GM23338 (cell line): ENCODE results near the gene NMD3. TPM values are rescaled to one million over a fixed set of nuclear protein-coding genes. Genes with fewer than 3 reads are reported as not detected.

Source experiments
- ATAC-seq: fragments of 200-7000 bp; cut with Tn5 transposase; 3 replicates; pipeline ENCODE4 v1.9.1; 2020
- DNase-seq: peaks from one replicate; pipeline ENCODE4 v3.0.0-alpha.2; 2015; ENCODE audit warnings: low spot score
- H2AFZ ChIP-seq: fragments of 200-600 bp; sonication (generic); 2 replicates; pipeline ENCODE4 v1.8.0; 2016; ENCODE audit warnings: antibody characterized with exemption, mild to moderate bottlenecking, moderate library complexity
- H3F3A ChIP-seq: fragments of 200-600 bp; sonication (generic); replicated peaks from 2 replicates; pipeline ENCODE4 v1.8.0; 2017; ENCODE audit warnings: antibody characterized with exemption, mixed run types, low read depth
- H3K27ac ChIP-seq: fragments of 200-600 bp; sonication (generic); 2 replicates; pipeline ENCODE4 v1.6.1; 2016; ENCODE audit warnings: low read depth
- H3K27me3 ChIP-seq: fragments of 200-600 bp; sonication (generic); 2 replicates; pipeline ENCODE4 v1.8.0; 2016; ENCODE audit warnings: mild to moderate bottlenecking, mixed run types, moderate library complexity; ENCODE audit not compliant: insufficient read depth
- H3K36me3 ChIP-seq: fragments of 200-600 bp; sonication (generic); 2 replicates; pipeline ENCODE4 v1.8.0; 2016; ENCODE audit warnings: mild to moderate bottlenecking; ENCODE audit not compliant: insufficient read depth
- H3K4me1 ChIP-seq: fragments of 200-600 bp; sonication (generic); 2 replicates; pipeline ENCODE4 v1.8.0; 2016; ENCODE audit warnings: mild to moderate bottlenecking, moderate library complexity; ENCODE audit not compliant: insufficient read depth
- H3K4me2 ChIP-seq: fragments of 200-600 bp; sonication (generic); 2 replicates; pipeline ENCODE4 v1.7.1; 2017; ENCODE audit warnings: mixed run types
- H3K4me3 ChIP-seq: fragments of 200-600 bp; sonication (generic); 2 replicates; pipeline ENCODE4 v1.6.1; 2016; ENCODE audit warnings: mixed run types
- H3K79me2 ChIP-seq: fragments of 200-600 bp; sonication (generic); replicated peaks from 2 replicates; pipeline ENCODE4 v1.8.0; 2017; ENCODE audit warnings: mild to moderate bottlenecking; ENCODE audit not compliant: insufficient read depth
- H3K9me2 ChIP-seq: fragments of 200-600 bp; sonication (generic); 2 replicates; pipeline ENCODE4 v1.8.0; 2017; ENCODE audit not compliant: insufficient read depth
- H4K20me1 ChIP-seq: fragments of 200-600 bp; sonication (generic); replicated peaks from 2 replicates; pipeline ENCODE4 v1.8.0; 2017; ENCODE audit warnings: mild to moderate bottlenecking; ENCODE audit not compliant: insufficient read depth
- H3K27ac Mint-ChIP-seq: 2 replicates; pipeline ENCODE4 v1.8.0; 2020; ENCODE audit warnings: inconsistent platforms, mild to moderate bottlenecking, moderate library complexity, mixed read lengths
- H3K27me3 Mint-ChIP-seq: 3 replicates; pipeline ENCODE4 v1.8.0; 2022; ENCODE audit warnings: low read depth, mild to moderate bottlenecking, moderate library complexity, mixed read lengths, inconsistent platforms; ENCODE audit not compliant: insufficient read depth, poor library complexity
- H3K36me3 Mint-ChIP-seq: 3 replicates; pipeline ENCODE4 v1.8.0; 2021; ENCODE audit warnings: low read depth, mild to moderate bottlenecking, inconsistent platforms, moderate library complexity, mixed read lengths
- H3K4me1 Mint-ChIP-seq: 3 replicates; pipeline ENCODE4 v1.8.0; 2020; ENCODE audit warnings: mild to moderate bottlenecking, inconsistent platforms, mixed read lengths
- H3K4me3 Mint-ChIP-seq: 3 replicates; pipeline ENCODE4 v1.8.0; 2021; ENCODE audit warnings: moderate library complexity, mild to moderate bottlenecking, inconsistent platforms, mixed read lengths
- H3K9me3 Mint-ChIP-seq: 3 replicates; pipeline ENCODE4 v1.8.0; 2020; ENCODE audit warnings: moderate library complexity, mild to moderate bottlenecking, inconsistent platforms, mixed read lengths
- CREB1 ChIP-seq: fragments of 250-450 bp; sonication (Bioruptor Pico); IDR thresholded peaks from 2 replicates; pipeline ENCODE4 v1.5.0; 2020; ENCODE audit warnings: low read depth, mild to moderate bottlenecking, moderate library complexity
- CTCF ChIP-seq, 2 experiments: fragments of 200-600 bp in 1 of 2; sonication (generic) in 1 of 2; conservative IDR thresholded peaks; 2 replicates each; pipeline versions ENCODE4 v1.5.1 to v1.6.1; 2016 to 2017; ENCODE audit warnings: antibody characterized with exemption in 2 of 2, low read depth in 2 of 2, mild to moderate bottlenecking in 2 of 2, moderate library complexity in 1 of 2
- ETS1 ChIP-seq: IDR thresholded peaks from 2 replicates; pipeline ENCODE4 v1.6.1; 2016; ENCODE audit warnings: antibody characterized with exemption
- EZH2 ChIP-seq: fragments of 200-600 bp; sonication (generic); IDR thresholded peaks from one replicate; pipeline ENCODE4 v1.8.0; 2017; ENCODE audit warnings: antibody characterized with exemption, mild to moderate bottlenecking, low read depth; ENCODE audit not compliant: unreplicated experiment
- EZH2phosphoT487 ChIP-seq: fragments of 200-600 bp; sonication (generic); IDR thresholded peaks from one replicate; pipeline ENCODE4 v1.8.1; 2018; ENCODE audit warnings: antibody characterized with exemption; ENCODE audit not compliant: unreplicated experiment
- JUNB ChIP-seq: IDR thresholded peaks from one replicate; pipeline ENCODE4 v1.6.1; 2016; ENCODE audit warnings: antibody characterized with exemption; ENCODE audit not compliant: unreplicated experiment
- NANOG ChIP-seq: IDR thresholded peaks from 2 replicates; pipeline ENCODE4 v1.6.1; 2016; ENCODE audit warnings: antibody characterized with exemption, borderline replicate concordance
- POLR2AphosphoS5 ChIP-seq: IDR thresholded peaks from 2 replicates; pipeline ENCODE4 v1.6.1; 2016; ENCODE audit warnings: antibody characterized with exemption, low read depth
- REST ChIP-seq: IDR thresholded peaks from one replicate; pipeline ENCODE4 v1.6.1; 2018; ENCODE audit warnings: antibody characterized with exemption; ENCODE audit not compliant: unreplicated experiment
- STAT1 ChIP-seq: IDR thresholded peaks from one replicate; pipeline ENCODE4 v1.6.1; 2016; ENCODE audit warnings: antibody characterized with exemption; ENCODE audit not compliant: unreplicated experiment
- ZNF114 ChIP-seq: fragments of 250-450 bp; sonication (Bioruptor Pico); IDR thresholded peaks from 2 replicates; pipeline ENCODE4 v1.5.0; 2020; ENCODE audit warnings: mild to moderate bottlenecking, moderate library complexity
- ZNF331 ChIP-seq: fragments of 250-450 bp; sonication (Bioruptor Pico); IDR thresholded peaks from 2 replicates; pipeline ENCODE4 v1.5.0; 2020; ENCODE audit warnings: low read depth, mild to moderate bottlenecking, moderate library complexity
- ZNF462 ChIP-seq: fragments of 250-450 bp; sonication (Bioruptor Pico); IDR thresholded peaks from 2 replicates; pipeline ENCODE4 v1.5.0; 2020; ENCODE audit warnings: mild to moderate bottlenecking, moderate library complexity
- polyA plus RNA-seq: library from polyadenylated mRNA; unstranded; fragments of >200 nt; fragmentation: Nextera tagmentation; extraction: Ambion mirVana; gene quantifications from 2 replicates; pipeline ENCODE4 v1.2.1, GENCODE V29; 2016
- total RNA-seq: library from RNA; depleted of rRNA; stranded (reverse); fragments of >200 nt; shearing (Covaris generic); gene quantifications from 2 replicates; pipeline ENCODE4 v1.2.3, GENCODE V29; 2014

The NMD3 gene
- total and polyA plus RNA-seq, 2 experiments from 2014 or later = 27.3 to 67.4 TPM

GRCh38 chr3:161275919-161276318 is 54.8 kb downstream of the NMD3 start:
- Histone ChIP-seq H3K4me3 (no peak overlapping the region), H3K4me2 (no peak overlapping the region), H3F3A (no peaks in the 10 kb centered on the region), H3K27ac (no peak overlapping the region), H2AFZ (no peak overlapping the region), H3K79me2 (no peaks in the 10 kb centered on the region), H3K36me3 (peaks cover 10% of the 10 kb centered on the region), H3K27me3 (no peaks in the 10 kb centered on the region), H4K20me1 (no peaks in the 10 kb centered on the region), H3K9me2 (0 out of 2 replicates have a peak, but pooled peaks cover 5% of the 10 kb centered on the region), H3K4me1 (peaks cover 3% of the 10 kb centered on the region; the same call in 1 of the 2 replicates)
- DNase-seq = no peak
- Mint-ChIP-seq H3K9me3 (peaks cover 53% of the 10 kb centered on the region), H3K4me3 (no peak overlapping the region), H3K4me1 (peaks cover 12% of the 10 kb centered on the region), H3K36me3 (peaks cover 63% of the 10 kb centered on the region), H3K27ac (no peak overlapping the region), H3K27me3 (peaks cover 6% of the 10 kb centered on the region)
- no peak for TF ChIP-seq REST
- TF ChIP-seq CTCF (conservative IDR thresholded peaks at IDR 0.05; ENCODE audit: low read depth in 2 of 2) = no peak
- no peak for TF ChIP-seq ZNF331 (CRISPR knock-in tag)
- no peak for TF ChIP-seq JUNB
- no peak for TF ChIP-seq ETS1
- no peak for TF ChIP-seq ZNF114 (CRISPR knock-in tag)
- TF ChIP-seq EZH2phosphoT487 = no peak
- no peak for TF ChIP-seq POLR2AphosphoS5
- TF ChIP-seq ZNF462 (CRISPR knock-in tag) = no peak
- no peak for TF ChIP-seq EZH2
- TF ChIP-seq NANOG = no peak
- TF ChIP-seq STAT1 = no peak
- no peak for TF ChIP-seq CREB1 (CRISPR knock-in tag)
- ATAC-seq = no peak
